Coronary artery (tissue), 2 donors: ENCODE data around the gene DNAH9.

ENCODE experiments used
- DNase-seq: peaks from one replicate; pipeline ENCODE4 v3.0.0-alpha.2; 2017; ENCODE audit warnings: low spot score
- H3K27ac ChIP-seq, 2 donors: fragments of 200-600 bp; sonication (generic); one replicate each; pipeline ENCODE4 v1.5.1; 2016 to 2019
- H3K4me3 ChIP-seq: fragments of 200-600 bp; sonication (generic); 2 replicates; pipeline ENCODE4 v1.5.1; 2016; ENCODE audit warnings: mild to moderate bottlenecking, moderate library complexity
- CTCF ChIP-seq: fragments of 200-600 bp; sonication (generic); IDR thresholded peaks from one replicate; pipeline ENCODE4 v1.5.1; 2019; ENCODE audit warnings: antibody characterized with exemption

DNAH9 gene

GRCh38 chr17:11598274-11599221 is at the start of gene DNAH9:
TSS of gene DNAH9 (plus strand) at chr17:11598470. CDS start at chr17:11598499, 29 bp downstream.
- Histone ChIP-seq H3K27ac (peak within 1 kb of the TSS; percentile 20 to 42), H3K4me3 (peak within 1 kb of the TSS; percentile 78)
- DNase-seq: peak; percentile 90
- TF ChIP-seq CTCF: no peak

GRCh38 chr17:11550431-11550830 is 47.8 kb upstream of the DNAH9 start:
- H3K4me3 ChIP-seq: no peak overlapping the region
- DNase-seq: no peak
- no peak for TF ChIP-seq CTCF
- H3K27ac ChIP-seq: no peak overlapping the region

- DNase-seq: no peak
- H3K4me3 ChIP-seq: no peak overlapping the region
- no peak for TF ChIP-seq CTCF
- H3K27ac ChIP-seq: no peak overlapping the region
Measured at GRCh38 chr17:11551442-11551841, 46.8 kb upstream of the DNAH9 start.

GRCh38 chr17:11553135-11553534 is 45.1 kb upstream of the DNAH9 start:
- Histone ChIP-seq H3K4me3 (no peak overlapping the region), H3K27ac (no peak overlapping the region)
- TF ChIP-seq CTCF: no peak
- DNase-seq: no peak

- Histone ChIP-seq H3K4me3 (no peak overlapping the region), H3K27ac (no peak overlapping the region)
- TF ChIP-seq CTCF: no peak
- no peak for DNase-seq
Measured at GRCh38 chr17:11554042-11554441, 44.2 kb upstream of the DNAH9 start.

- no peak for TF ChIP-seq CTCF
- Histone ChIP-seq H3K4me3 (no peak overlapping the region), H3K27ac (no peak overlapping the region)
- DNase-seq: no peak
Measured at GRCh38 chr17:11554542-11554941, 43.7 kb upstream of the DNAH9 start.

- Histone ChIP-seq H3K27ac (no peak overlapping the region), H3K4me3 (no peak overlapping the region)
- DNase-seq: no peak
- no peak for TF ChIP-seq CTCF
Measured at GRCh38 chr17:11555530-11555929, 42.7 kb upstream of the DNAH9 start.
